DMS 273 (cell line): Measurements from ENCODE around the gene NPTXR.
A peak's percentile ranks its signal among the peaks of the same experiment; 100 is the strongest.
"Not testable (repeated sequence)": the region's sequence is repeated elsewhere in the genome, so short reads cannot be mapped to it uniquely, and the experiment has no call there.

Source experiments
- DNase-seq: peaks from one replicate; lab custom pipeline; 2025; ENCODE audit not compliant: unreplicated experiment; lab: John Stamatoyannopoulos, UW

Gene NPTXR

GRCh38 chr22:38868886-38869381, 25.1 kb upstream of the NPTXR start:
- peak; percentile 88 for DNase-seq

GRCh38 chr22:38868286-38868721, 24.5 kb upstream of the NPTXR start:
- no peak for DNase-seq

GRCh38 chr22:38867471-38868285, 23.9 kb upstream of the NPTXR start:
- DNase-seq: no peak

GRCh38 chr22:38867124-38867455, 23.3 kb upstream of the NPTXR start:
- DNase-seq: no peak

GRCh38 chr22:38866399-38867123, 22.7 kb upstream of the NPTXR start:
- DNase-seq: no peak

- no peak for DNase-seq
These were observed 22.2 kb upstream of the NPTXR start for GRCh38 chr22:38866024-38866398.

- peak; percentile 35 for DNase-seq
These were observed 21.6 kb upstream of the NPTXR start for GRCh38 chr22:38865201-38866023.

GRCh38 chr22:38864361-38865191, 20.7 kb upstream of the NPTXR start:
- peak; percentile 50 for DNase-seq

- peak; percentile 41 for DNase-seq
These were observed 19.8 kb upstream of the NPTXR start for GRCh38 chr22:38863531-38864131.

- peak; percentile 62 for DNase-seq
These were observed 18.8 kb upstream of the NPTXR start for GRCh38 chr22:38862375-38863329.

GRCh38 chr22:38861927-38862326, 18.1 kb upstream of the NPTXR start:
- DNase-seq: peak; percentile 29

GRCh38 chr22:38861170-38861876, 17.5 kb upstream of the NPTXR start:
- DNase-seq: peak; percentile 58

GRCh38 chr22:38860283-38861169, 16.7 kb upstream of the NPTXR start:
- peak; percentile 66 for DNase-seq

- DNase-seq: peak; percentile 51
These were observed 15.9 kb upstream of the NPTXR start for GRCh38 chr22:38859581-38860282.

GRCh38 chr22:38858492-38858891, 14.7 kb upstream of the NPTXR start:
- no peak for DNase-seq

GRCh38 chr22:38854476-38854875, 10.6 kb upstream of the NPTXR start:
- not testable (repeated sequence) for DNase-seq

- DNase-seq: not testable (repeated sequence)
These were observed 10.1 kb upstream of the NPTXR start for GRCh38 chr22:38853883-38854282.
